ENCODE data around the gene MS4A13. TPM values are rescaled to one million over a fixed set of nuclear protein-coding genes. Genes with fewer than 3 reads are reported as not detected.

MS4A13 gene
- polyA plus RNA-seq, 2 of the 4 experiments (the other 2 are of a cell fraction): not detected

DNA sequence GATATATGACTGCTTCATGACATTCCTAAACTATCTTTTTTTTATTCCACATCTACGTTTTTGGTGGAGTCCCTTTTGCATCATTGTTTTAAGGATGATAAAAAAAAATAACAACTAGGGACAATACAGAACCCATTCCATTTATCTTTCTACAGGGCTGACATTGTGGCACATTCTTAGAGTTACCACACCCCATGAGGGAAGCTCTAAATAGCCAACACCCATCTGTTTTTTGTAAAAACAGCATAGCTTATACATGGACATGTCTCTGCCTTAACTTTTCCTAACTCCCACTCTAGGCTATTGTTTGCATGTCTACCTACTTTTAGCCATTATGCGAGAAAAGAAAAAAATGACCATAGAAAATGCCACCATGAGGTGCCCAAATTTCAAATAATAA lies 46.4 kb upstream of the MS4A13 start:
- Histone ChIP-seq H3K4me3 (no peak overlapping the region), H3K9me3 (no peaks in the 10 kb centered on the region), H3K27ac (no peak overlapping the region), H3K4me2 (no peak overlapping the region), H3K4me1 (no peaks in the 10 kb centered on the region)
- 18% methylated on average over 2 of the region's 2 CpGs for WGBS (ENCODE audit: missing lambda C conversion rate)
- TF ChIP-seq, protein P1, sequence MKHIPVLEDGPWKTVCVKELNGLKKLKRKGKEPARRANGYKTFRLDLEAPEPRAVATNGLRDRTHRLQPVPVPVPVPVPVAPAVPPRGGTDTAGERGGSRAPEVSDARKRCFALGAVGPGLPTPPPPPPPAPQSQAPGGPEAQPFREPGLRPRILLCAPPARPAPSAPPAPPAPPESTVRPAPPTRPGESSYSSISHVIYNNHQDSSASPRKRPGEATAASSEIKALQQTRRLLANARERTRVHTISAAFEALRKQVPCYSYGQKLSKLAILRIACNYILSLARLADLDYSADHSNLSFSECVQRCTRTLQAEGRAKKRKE (CRISPR knock-in tag; IDR thresholded peaks at IDR 0.05; ENCODE audit: low read depth): no peak
- no peak for TF ChIP-seq SREBF2 (IDR thresholded peaks at IDR 0.05)
- no peak for TF ChIP-seq ESRRA (IDR thresholded peaks at IDR 0.05; ENCODE audit: borderline replicate concordance, low read length)
- TF ChIP-seq HOXB5 (CRISPR knock-in tag; IDR thresholded peaks at IDR 0.05): no peak
- no peak for TF ChIP-seq GATA3 (IDR thresholded peaks at IDR 0.05; ENCODE audit: borderline replicate concordance)
- TF ChIP-seq CEBPB (IDR thresholded peaks at IDR 0.05): no peak
- TF ChIP-seq, protein P2, sequence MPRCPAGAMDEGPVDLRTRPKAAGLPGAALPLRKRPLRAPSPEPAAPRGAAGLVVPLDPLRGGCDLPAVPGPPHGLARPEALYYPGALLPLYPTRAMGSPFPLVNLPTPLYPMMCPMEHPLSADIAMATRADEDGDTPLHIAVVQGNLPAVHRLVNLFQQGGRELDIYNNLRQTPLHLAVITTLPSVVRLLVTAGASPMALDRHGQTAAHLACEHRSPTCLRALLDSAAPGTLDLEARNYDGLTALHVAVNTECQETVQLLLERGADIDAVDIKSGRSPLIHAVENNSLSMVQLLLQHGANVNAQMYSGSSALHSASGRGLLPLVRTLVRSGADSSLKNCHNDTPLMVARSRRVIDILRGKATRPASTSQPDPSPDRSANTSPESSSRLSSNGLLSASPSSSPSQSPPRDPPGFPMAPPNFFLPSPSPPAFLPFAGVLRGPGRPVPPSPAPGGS (IDR thresholded peaks at IDR 0.05): no peak
- TF ChIP-seq EHF (CRISPR knock-in tag; IDR thresholded peaks at IDR 0.05): no peak
- TF ChIP-seq, protein P3, sequence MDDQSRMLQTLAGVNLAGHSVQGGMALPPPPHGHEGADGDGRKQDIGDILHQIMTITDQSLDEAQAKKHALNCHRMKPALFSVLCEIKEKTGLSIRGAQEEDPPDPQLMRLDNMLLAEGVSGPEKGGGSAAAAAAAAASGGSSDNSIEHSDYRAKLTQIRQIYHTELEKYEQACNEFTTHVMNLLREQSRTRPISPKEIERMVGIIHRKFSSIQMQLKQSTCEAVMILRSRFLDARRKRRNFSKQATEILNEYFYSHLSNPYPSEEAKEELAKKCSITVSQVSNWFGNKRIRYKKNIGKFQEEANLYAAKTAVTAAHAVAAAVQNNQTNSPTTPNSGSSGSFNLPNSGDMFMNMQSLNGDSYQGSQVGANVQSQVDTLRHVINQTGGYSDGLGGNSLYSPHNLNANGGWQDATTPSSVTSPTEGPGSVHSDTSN (IDR thresholded peaks at IDR 0.05): no peak
- no peak for TF ChIP-seq CHD2 (IDR thresholded peaks at IDR 0.05; ENCODE audit: low read length, partially characterized antibody)
- TF ChIP-seq MAFK (IDR thresholded peaks at IDR 0.05; ENCODE audit: partially characterized antibody): no peak
- no peak for TF ChIP-seq FOSB (CRISPR knock-in tag; IDR thresholded peaks at IDR 0.05)
- TF ChIP-seq CBX2 (IDR thresholded peaks at IDR 0.05; ENCODE audit: borderline replicate concordance, low read depth): no peak
- no peak for TF ChIP-seq NFE2L2 (conservative IDR thresholded peaks at IDR 0.05; ENCODE audit: low read length)
- no peak for TF ChIP-seq JUNB (IDR thresholded peaks at IDR 0.05)
- TF ChIP-seq, protein P4, sequence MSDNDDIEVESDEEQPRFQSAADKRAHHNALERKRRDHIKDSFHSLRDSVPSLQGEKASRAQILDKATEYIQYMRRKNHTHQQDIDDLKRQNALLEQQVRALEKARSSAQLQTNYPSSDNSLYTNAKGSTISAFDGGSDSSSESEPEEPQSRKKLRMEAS (IDR thresholded peaks at IDR 0.05): no peak
- ChIA-PET CTCF (no interaction called here), POLR2A (no interaction called here)
- ATAC-seq (no peak), DNase-seq (ENCODE audit: low read depth in 1 of 2, low spot score in 1 of 2) (no peak), FAIRE-seq (no peak)

DNA sequence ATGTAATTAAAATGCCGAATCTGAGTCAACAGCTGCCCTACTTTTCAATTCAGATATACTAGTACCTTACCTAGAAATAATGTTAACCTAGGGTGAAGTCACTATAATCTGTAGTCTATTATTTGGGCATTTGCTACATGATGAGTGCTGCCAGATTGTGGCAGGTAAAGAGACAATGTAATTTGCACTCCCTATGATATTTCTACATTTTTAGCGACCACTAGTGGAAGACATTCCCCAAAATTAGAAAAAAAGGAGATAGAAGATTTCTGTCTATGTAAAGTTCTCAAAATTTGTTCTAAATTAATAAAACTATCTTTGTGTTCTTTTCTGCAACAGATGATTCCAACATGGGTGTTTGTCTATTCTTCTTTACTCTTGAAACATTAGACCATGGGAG lies 45.5 kb upstream of the MS4A13 start:
- no peak overlapping the region for H3K4me3 ChIP-seq
- ChIA-PET POLR2A (no interaction called here), CTCF (no interaction called here)
- H3K9me3 ChIP-seq: no peaks in the 10 kb centered on the region
- H3K4me1 ChIP-seq: no peaks in the 10 kb centered on the region
- FAIRE-seq (no peak), DNase-seq (ENCODE audit: low read depth in 1 of 2, low spot score in 1 of 2) (no peak), ATAC-seq (no peak)
- TF ChIP-seq PHF8 (IDR thresholded peaks at IDR 0.05; ENCODE audit: borderline replicate concordance, low read depth) (no peak), SREBF2 (IDR thresholded peaks at IDR 0.05) (no peak), NFE2L2 (conservative IDR thresholded peaks at IDR 0.05; ENCODE audit: low read length) (no peak), SMC3 (IDR thresholded peaks at IDR 0.05) (no peak), GATA3 (IDR thresholded peaks at IDR 0.05; ENCODE audit: borderline replicate concordance) (no peak), EHF (CRISPR knock-in tag; IDR thresholded peaks at IDR 0.05) (no peak), HEYL (CRISPR knock-in tag; IDR thresholded peaks at IDR 0.05) (no peak), ZC3H11A (IDR thresholded peaks at IDR 0.05) (no peak), HOXB5 (CRISPR knock-in tag; IDR thresholded peaks at IDR 0.05) (no peak), MAFK (IDR thresholded peaks at IDR 0.05; ENCODE audit: partially characterized antibody) (no peak), NPAS2 (CRISPR knock-in tag; IDR thresholded peaks at IDR 0.05; ENCODE audit: borderline replicate concordance) (no peak)
- TF ChIP-seq, protein P5, sequence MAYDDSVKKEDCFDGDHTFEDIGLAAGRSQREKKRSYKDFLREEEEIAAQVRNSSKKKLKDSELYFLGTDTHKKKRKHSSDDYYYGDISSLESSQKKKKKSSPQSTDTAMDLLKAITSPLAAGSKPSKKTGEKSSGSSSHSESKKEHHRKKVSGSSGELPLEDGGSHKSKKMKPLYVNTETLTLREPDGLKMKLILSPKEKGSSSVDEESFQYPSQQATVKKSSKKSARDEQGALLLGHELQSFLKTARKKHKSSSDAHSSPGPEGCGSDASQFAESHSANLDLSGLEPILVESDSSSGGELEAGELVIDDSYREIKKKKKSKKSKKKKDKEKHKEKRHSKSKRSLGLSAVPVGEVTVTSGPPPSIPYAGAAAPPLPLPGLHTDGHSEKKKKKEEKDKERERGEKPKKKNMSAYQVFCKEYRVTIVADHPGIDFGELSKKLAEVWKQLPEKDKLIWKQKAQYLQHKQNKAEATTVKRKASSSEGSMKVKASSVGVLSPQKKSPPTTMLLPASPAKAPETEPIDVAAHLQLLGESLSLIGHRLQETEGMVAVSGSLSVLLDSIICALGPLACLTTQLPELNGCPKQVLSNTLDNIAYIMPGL (CRISPR knock-in tag; IDR thresholded peaks at IDR 0.05; ENCODE audit: borderline replicate concordance): no peak
- TF ChIP-seq, protein P6, sequence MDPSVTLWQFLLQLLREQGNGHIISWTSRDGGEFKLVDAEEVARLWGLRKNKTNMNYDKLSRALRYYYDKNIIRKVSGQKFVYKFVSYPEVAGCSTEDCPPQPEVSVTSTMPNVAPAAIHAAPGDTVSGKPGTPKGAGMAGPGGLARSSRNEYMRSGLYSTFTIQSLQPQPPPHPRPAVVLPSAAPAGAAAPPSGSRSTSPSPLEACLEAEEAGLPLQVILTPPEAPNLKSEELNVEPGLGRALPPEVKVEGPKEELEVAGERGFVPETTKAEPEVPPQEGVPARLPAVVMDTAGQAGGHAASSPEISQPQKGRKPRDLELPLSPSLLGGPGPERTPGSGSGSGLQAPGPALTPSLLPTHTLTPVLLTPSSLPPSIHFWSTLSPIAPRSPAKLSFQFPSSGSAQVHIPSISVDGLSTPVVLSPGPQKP (IDR thresholded peaks at IDR 0.05; ENCODE audit: low read depth, low read length): no peak
- no peak overlapping the region for H3K27ac ChIP-seq
- no peak overlapping the region for H3K4me2 ChIP-seq
- WGBS (ENCODE audit: missing lambda C conversion rate): 4% methylated on average over 2 of the region's 2 CpGs

Measured in A549 (cell line).